Common myeloid progenitor, CD34-positive (primary cell): ENCODE measurements around the gene PAX2.

ENCODE experiments used
- CTCF ChIA-PET: fragments of 350-600 bp; sonication (Branson Sonifier 250); formaldehyde crosslinking; loops from one replicate; lab custom pipeline; 2021; ENCODE audit warnings: antibody characterized with exemption; lab: Charles Lee
- POLR2A ChIA-PET: fragments of 350-600 bp; sonication (Branson Sonifier 250); formaldehyde crosslinking; loops from one replicate; lab custom pipeline; 2021; ENCODE audit warnings: antibody characterized with exemption; lab: Charles Lee
- DNase-seq, 3 donors: peaks; one replicate each; pipeline versions ENCODE4 v3.0.0 to v3.0.0-alpha.2; 2013
- H3K27ac ChIP-seq, 2 experiments: 1 replicate in 1 of 2; 2 replicates in 1 of 2; pipeline ENCODE4 v1.7.0; 2013; ENCODE audit warnings: inconsistent platforms in 2 of 2, low read length in 2 of 2, mild to moderate bottlenecking in 2 of 2, low read depth in 1 of 2, moderate library complexity in 1 of 2; ENCODE audit not compliant: severe bottlenecking in 2 of 2, insufficient read depth in 1 of 2, poor library complexity in 1 of 2
- H3K27me3 ChIP-seq, 5 experiments: replicated peaks in 2 of 5; 1 replicate in 3 of 5; 2 replicates in 2 of 5; pipeline versions ENCODE4 v1.6.1 to v1.7.0; 2013; ENCODE audit warnings: low read length in 4 of 5, mild to moderate bottlenecking in 2 of 5, moderate library complexity in 2 of 5, inconsistent platforms in 1 of 5; ENCODE audit not compliant: insufficient read depth in 5 of 5, control insufficient read depth in 4 of 5
- H3K36me3 ChIP-seq, 4 experiments: 1 replicate in 2 of 4; 2 replicates in 2 of 4; pipeline versions ENCODE4 v1.6.1 to v1.7.0; 2013; ENCODE audit warnings: low read length in 3 of 4, control low read depth in 1 of 4, mild to moderate bottlenecking in 1 of 4; ENCODE audit not compliant: control insufficient read depth in 4 of 4, insufficient read depth in 4 of 4
- H3K4me1 ChIP-seq, 4 experiments: 1 replicate in 3 of 4; 2 replicates in 1 of 4; pipeline versions ENCODE4 v1.6.1 to v1.7.1; 2013; ENCODE audit warnings: low read length in 3 of 4, mild to moderate bottlenecking in 3 of 4, control low read depth in 1 of 4, inconsistent platforms in 1 of 4, moderate library complexity in 1 of 4; ENCODE audit not compliant: control insufficient read depth in 4 of 4, insufficient read depth in 4 of 4; ENCODE audit errors: control extremely low read depth in 1 of 4
- H3K4me3 ChIP-seq, 7 experiments: 1 replicate in 4 of 7; 2 replicates in 3 of 7; pipeline versions ENCODE4 v1.5.1 to v1.7.0; 2013; ENCODE audit warnings: mild to moderate bottlenecking in 7 of 7, low read length in 6 of 7, moderate library complexity in 6 of 7, inconsistent platforms in 2 of 7, low read depth in 2 of 7, control low read depth in 1 of 7; ENCODE audit not compliant: insufficient read depth in 4 of 7, control insufficient read depth in 1 of 7; ENCODE audit errors: extremely low read depth in 1 of 7
- H3K9me3 ChIP-seq, 5 experiments: 1 replicate in 4 of 5; 2 replicates in 1 of 5; pipeline versions ENCODE4 v1.6.1 to v1.7.1; 2013; ENCODE audit warnings: low read length in 4 of 5, mild to moderate bottlenecking in 2 of 5, inconsistent platforms in 1 of 5, low read depth in 1 of 5, moderate library complexity in 1 of 5; ENCODE audit not compliant: control insufficient read depth in 4 of 5, insufficient read depth in 2 of 5; ENCODE audit errors: control extremely low read depth in 1 of 5
- WGBS: methylation state at CpG from one replicate; pipeline ENCODE4 v1.1.5; 2013; ENCODE audit not compliant: insufficient coverage; 5-methylcytosine and 5-hydroxymethylcytosine counted together

Gene PAX2

DNA sequence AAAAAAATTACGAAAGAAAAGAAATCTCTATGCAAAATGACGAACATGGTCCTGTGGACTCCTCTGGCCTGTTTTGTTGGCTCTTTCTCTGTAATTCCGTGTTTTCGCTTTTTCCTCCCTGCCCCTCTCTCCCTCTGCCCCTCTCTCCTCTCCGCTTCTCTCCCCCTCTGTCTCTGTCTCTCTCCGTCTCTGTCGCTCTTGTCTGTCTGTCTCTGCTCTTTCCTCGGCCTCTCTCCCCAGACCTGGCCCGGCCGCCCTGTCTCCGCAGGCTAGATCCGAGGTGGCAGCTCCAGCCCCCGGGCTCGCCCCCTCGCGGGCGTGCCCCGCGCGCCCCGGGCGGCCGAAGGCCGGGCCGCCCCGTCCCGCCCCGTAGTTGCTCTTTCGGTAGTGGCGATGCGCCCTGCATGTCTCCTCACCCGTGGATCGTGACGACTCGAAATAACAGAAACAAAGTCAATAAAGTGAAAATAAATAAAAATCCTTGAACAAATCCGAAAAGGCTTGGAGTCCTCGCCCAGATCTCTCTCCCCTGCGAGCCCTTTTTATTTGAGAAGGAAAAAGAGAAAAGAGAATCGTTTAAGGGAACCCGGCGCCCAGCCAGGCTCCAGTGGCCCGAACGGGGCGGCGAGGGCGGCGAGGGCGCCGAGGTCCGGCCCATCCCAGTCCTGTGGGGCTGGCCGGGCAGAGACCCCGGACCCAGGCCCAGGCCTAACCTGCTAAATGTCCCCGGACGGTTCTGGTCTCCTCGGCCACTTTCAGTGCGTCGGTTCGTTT, 83.9 kb downstream of the PAX2 start:
- H3K27me3 ChIP-seq = peaks cover 0 to 99% (median 51%) of the 10 kb centered on the region in 5 experiments
- H3K4me3 ChIP-seq = peak overlapping the region in 3 of 7 experiments; percentile 32 to 68 (median 56)
- H3K36me3 ChIP-seq = no peaks in the 10 kb centered on the region
- peaks cover 0 to 37% (median 31%) of the 10 kb centered on the region in 4 experiments for H3K4me1 ChIP-seq
- peak in 2 of 3 donors; percentile 20 to 26 for DNase-seq
- H3K9me3 ChIP-seq = no peaks in the 10 kb centered on the region
- WGBS = 6% methylated on average over 39 of the region's 58 CpGs
- H3K27ac ChIP-seq = no peak overlapping the region
- POLR2A ChIA-PET = no interaction called here
- CTCF ChIA-PET = interaction anchor here (0.8 kb wide), 1 partner anchor 79 kb away, joined by 3 read pairs; no protein-coding TSS in a partner anchor

DNA sequence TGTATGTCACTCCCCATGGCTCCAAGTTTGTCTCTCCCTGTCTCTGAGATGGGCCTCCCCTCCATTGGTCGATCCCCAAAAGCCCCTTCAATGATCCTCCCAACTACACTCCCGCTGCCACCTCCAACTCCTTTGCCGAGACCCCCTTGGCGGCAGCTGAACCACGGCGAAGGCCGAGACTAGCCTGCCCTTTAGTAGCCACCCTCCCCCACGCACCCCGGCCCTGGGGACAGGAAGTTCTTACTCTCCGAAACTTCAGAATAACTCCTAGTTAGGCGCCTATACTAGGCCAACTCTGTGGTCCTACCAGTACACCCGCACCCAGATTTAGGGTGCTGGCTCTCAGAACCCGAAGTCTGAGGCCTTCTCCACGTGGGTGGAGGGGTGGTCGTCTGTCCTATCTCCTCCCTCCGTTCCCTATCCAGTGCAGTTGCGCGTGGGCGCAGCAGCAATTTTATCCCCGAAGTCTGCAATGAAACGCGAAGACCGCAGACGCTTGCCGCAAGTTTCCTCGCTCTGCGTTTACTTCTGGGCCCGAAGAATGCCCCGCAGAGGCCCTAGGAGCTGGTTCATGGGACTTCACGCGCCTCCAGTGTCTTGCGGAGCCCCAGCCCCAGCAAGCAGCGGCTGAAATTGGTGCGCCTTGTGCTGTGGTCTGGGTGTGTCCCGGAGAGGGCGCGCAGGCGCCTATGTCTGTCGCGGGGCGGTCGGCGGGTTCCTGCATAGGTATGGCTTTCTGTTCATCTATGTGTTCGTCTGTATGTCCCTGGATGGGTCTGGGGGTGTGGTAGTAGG, 84.7 kb downstream of the PAX2 start:
- peaks cover 0 to 99% (median 56%) of the 10 kb centered on the region in 5 experiments for H3K27me3 ChIP-seq
- H3K27ac ChIP-seq = no peak overlapping the region
- H3K9me3 ChIP-seq = no peaks in the 10 kb centered on the region
- POLR2A ChIA-PET = no interaction called here
- H3K36me3 ChIP-seq = no peaks in the 10 kb centered on the region
- CTCF ChIA-PET = no interaction called here
- H3K4me3 ChIP-seq = no peak overlapping the region
- peaks cover 0 to 37% (median 31%) of the 10 kb centered on the region in 4 experiments for H3K4me1 ChIP-seq
- peak in 2 of 3 donors; percentile 32 to 41 for DNase-seq
- 9% methylated on average over 34 of the region's 44 CpGs for WGBS

DNA sequence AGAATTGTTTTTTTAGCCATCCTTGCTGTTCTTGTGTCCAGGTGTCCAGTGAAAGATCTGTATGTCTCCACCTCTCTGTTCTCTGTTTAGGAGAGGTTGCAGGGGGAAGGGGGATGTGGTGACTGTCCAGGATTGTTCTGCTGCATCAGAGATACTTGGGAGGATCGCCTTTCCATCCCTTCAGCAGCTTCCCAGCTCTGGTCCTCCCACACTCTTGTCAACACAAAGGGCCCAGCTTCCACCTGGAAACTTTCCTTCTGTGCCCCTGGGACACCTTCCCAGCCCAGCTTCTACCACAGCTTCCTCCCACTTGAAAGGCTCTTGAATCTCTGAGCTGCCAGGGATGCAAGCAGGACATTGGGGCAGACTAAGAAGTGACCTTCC, 85.3 kb downstream of the PAX2 start:
- ChIA-PET POLR2A (no interaction called here), CTCF (no interaction called here)
- no peak overlapping the region for H3K4me3 ChIP-seq
- no peak overlapping the region for H3K27ac ChIP-seq
- 17% methylated on average over 1 of the region's 1 CpG for WGBS
- no peak for DNase-seq
- peaks cover 0 to 99% (median 56%) of the 10 kb centered on the region in 5 experiments for H3K27me3 ChIP-seq
- peaks cover 0 to 34% (median 31%) of the 10 kb centered on the region in 4 experiments for H3K4me1 ChIP-seq
- H3K9me3 ChIP-seq = no peaks in the 10 kb centered on the region
- no peaks in the 10 kb centered on the region for H3K36me3 ChIP-seq

DNA sequence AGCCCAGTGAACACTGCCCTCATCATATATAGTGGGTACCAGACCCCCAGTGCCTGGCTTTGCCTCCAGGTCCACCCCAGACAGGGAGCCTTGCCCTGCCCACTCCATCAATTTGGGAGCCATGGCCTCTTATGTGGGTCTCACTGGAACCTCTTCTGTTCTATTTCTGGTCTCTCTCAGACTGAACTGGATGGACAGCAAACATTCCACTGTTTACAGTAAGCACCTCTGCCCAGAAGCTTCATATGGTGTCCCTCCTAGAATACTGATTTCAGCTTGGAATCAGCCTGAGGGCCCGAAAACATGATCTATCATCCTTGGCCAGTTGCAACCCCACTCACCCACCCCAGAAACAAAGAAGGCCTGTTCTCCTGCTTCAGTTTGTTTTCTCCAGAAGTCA, 86.4 kb downstream of the PAX2 start:
- Histone ChIP-seq H3K27me3 (peaks cover 0 to 95% (median 51%) of the 10 kb centered on the region in 5 experiments), H3K9me3 (no peaks in the 10 kb centered on the region), H3K36me3 (no peaks in the 10 kb centered on the region), H3K4me3 (no peak overlapping the region), H3K4me1 (peaks cover 0 to 26% (median 24%) of the 10 kb centered on the region in 4 experiments), H3K27ac (no peak overlapping the region)
- WGBS = 86% methylated on average over 1 of the region's 1 CpG
- POLR2A ChIA-PET = no interaction called here
- CTCF ChIA-PET = interaction anchor here (1.6 to 2.0 kb wide), 2 partner anchors 40 to 269 kb away, joined by 4 to 6 read pairs; no protein-coding TSS in a partner anchor
- no peak for DNase-seq

DNA sequence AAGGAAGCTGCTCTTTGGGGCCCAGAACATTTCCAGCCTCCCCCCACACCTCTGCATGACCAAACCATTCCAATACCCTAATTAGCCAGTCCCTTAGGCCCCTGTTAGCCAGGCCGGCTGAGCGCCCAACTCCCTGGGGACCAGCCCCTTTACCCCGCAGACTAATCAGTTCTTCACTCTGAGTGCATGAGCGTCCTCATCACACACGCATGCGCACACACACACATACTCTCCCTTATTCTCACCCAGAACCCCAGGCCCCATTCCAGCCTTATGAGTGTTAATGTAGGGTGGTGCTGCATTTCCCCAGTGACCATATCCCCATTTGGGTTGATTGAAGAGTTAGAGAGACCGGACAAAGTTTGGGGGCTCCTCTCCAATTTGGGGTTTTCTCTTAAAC, 90.4 kb downstream of the PAX2 start:
- ChIA-PET POLR2A (no interaction called here), CTCF (no interaction called here)
- peaks cover 3 to 88% (median 39%) of the 10 kb centered on the region in 5 experiments for H3K27me3 ChIP-seq
- no peak overlapping the region for H3K27ac ChIP-seq
- no peak overlapping the region for H3K4me3 ChIP-seq
- H3K4me1 ChIP-seq = no peaks in the 10 kb centered on the region
- no peak for DNase-seq
- WGBS = no CpG with 5 or more reads among the region's 7 CpGs
- peaks cover 0 to 1% (median 0%) of the 10 kb centered on the region in 5 experiments for H3K9me3 ChIP-seq
- H3K36me3 ChIP-seq = no peaks in the 10 kb centered on the region

DNA sequence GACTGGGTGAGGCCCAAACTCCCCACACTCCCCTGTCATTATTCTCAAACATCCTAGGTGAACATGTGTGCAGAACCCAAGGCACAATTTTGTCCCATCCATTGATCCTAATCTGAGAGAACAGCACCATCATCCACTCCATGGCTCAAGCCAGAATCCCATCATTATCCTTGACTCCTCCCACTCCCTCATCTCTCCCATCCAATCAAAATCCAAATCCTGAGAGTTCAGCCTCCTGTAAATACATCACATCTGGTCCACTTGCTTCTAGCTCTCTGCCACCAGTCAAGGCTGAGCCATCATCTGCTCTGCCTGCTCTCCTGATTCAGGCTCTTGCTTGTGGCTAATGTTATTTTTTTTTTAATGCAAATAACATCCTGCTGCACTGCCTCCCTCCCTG, 91.5 kb downstream of the PAX2 start:
- H3K27me3 ChIP-seq = peaks cover 9 to 83% (median 31%) of the 10 kb centered on the region in 5 experiments
- H3K27ac ChIP-seq = no peak overlapping the region
- no peak for DNase-seq
- CTCF ChIA-PET = no interaction called here
- H3K4me3 ChIP-seq = no peak overlapping the region
- H3K36me3 ChIP-seq = no peaks in the 10 kb centered on the region
- H3K9me3 ChIP-seq = peaks cover 0 to 7% (median 0%) of the 10 kb centered on the region in 5 experiments
- POLR2A ChIA-PET = no interaction called here
- no peaks in the 10 kb centered on the region for H3K4me1 ChIP-seq

DNA sequence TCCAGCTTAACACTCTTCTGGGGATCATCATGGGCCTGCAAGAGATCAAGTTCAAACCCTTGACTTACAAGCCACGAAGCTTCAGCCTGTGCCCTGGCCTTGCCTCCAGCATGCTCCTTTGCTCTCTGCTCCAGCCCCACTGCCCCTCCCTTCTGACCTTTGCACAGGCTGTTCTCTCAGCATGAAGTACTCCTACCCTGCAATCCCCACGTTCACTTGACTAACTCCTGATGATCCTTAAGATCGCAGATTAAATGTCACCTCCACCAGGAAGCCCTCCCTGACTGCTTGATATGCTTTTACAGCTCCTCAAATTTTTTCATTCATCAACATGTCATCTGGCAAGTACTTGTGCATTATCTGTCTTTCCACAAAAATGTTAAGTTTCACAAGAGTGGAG, 91.9 kb downstream of the PAX2 start:
- Histone ChIP-seq H3K4me3 (no peak overlapping the region), H3K27me3 (peaks cover 9 to 81% (median 30%) of the 10 kb centered on the region in 5 experiments), H3K4me1 (no peaks in the 10 kb centered on the region), H3K36me3 (no peaks in the 10 kb centered on the region), H3K9me3 (peaks cover 0 to 7% (median 0%) of the 10 kb centered on the region in 5 experiments), H3K27ac (no peak overlapping the region)
- 82% methylated on average over 3 of the region's 3 CpGs for WGBS
- ChIA-PET POLR2A (no interaction called here), CTCF (no interaction called here)
- DNase-seq = no peak
